NT2/D1 (cell line): ENCODE results near the gene TSHZ3.

Experiments
- SUZ12 ChIP-seq: IDR thresholded peaks from 2 replicates; pipeline ENCODE4 v1.6.1; 2011; ENCODE audit not compliant: insufficient read length, insufficient read depth; ENCODE audit errors: extremely low read depth
- YY1 ChIP-seq: IDR thresholded peaks from 2 replicates; pipeline ENCODE4 v1.6.1; 2011; ENCODE audit not compliant: insufficient read length, insufficient read depth
- ZNF274 ChIP-seq: IDR thresholded peaks from 2 replicates; pipeline ENCODE4 v1.6.1; 2011; ENCODE audit warnings: mild to moderate bottlenecking, low read depth, low read length

DNA sequence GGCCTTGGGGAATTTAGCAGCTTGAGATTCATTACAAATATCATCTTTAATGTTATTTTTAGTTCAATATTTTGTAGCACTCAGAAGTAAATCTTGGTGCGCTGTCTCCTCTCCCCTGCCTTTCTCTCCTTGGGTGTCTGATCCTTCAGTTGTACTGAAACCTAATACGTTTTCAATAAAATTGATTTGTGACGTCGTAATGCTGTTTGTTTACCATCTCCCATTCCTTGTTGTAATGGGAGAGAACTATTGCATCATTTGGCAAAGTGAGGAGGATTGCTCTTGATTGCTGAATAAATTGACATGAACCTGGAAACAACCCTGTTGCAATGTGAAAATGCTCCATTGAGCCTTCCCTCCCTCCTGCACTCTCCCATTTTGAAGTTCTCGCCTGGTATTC lies 43.2 kb upstream of the TSHZ3 start:
- no peak for TF ChIP-seq ZNF274
- no peak for TF ChIP-seq YY1
- no peak for TF ChIP-seq SUZ12
